Epithelial cell of esophagus (primary cell): ENCODE measurements around the gene CLDN14.

Source experiments
- DNase-seq: peaks from one replicate; pipeline ENCODE4 v3.0.0; 2010; ENCODE audit warnings: low read depth
- H3K4me3 ChIP-seq: 2 replicates; pipeline ENCODE4 v1.5.1; 2011; ENCODE audit warnings: mild to moderate bottlenecking, low read length, control low read depth
- CTCF ChIP-seq: IDR thresholded peaks from 2 replicates; pipeline ENCODE4 v1.5.1; 2011; ENCODE audit warnings: low read depth, mild to moderate bottlenecking, low read length, control low read depth, inconsistent platforms; ENCODE audit not compliant: insufficient read depth; ENCODE audit errors: missing control alignments

Gene CLDN14

GRCh38 chr21:36473203-36473602 is 6.7 kb downstream of the CLDN14 start:
- no peak for TF ChIP-seq CTCF

DNA sequence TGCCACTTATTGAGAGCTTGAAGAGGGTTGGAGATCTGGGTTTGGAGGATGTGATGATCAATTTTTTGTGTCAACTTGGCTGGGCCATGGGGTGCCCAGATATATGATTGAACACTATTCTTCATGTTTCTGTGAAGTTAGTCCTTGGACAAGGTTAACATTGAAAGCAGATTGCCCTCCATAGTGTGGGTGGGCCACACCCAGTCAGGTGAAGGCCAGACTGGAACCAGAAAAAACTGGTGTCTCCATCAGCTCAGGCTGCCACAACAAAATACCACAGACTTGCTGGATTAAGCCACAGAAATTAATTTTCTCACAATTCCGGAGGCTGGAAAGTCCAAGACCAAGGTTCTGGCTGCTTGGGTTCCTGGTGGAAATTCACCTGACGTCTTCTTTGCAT is 7.5 kb downstream of the CLDN14 start:
- DNase-seq, result no peak
- TF ChIP-seq CTCF, result no peak
- no peak overlapping the region for H3K4me3 ChIP-seq

More at GRCh38 chr21:36473203-36473602, 6.7 kb downstream of the CLDN14 start:
- H3K4me3 ChIP-seq, result no peak overlapping the region
- no peak for DNase-seq

- no peak for TF ChIP-seq CTCF
- DNase-seq, result peak; percentile 58
- no peak overlapping the region for H3K4me3 ChIP-seq
Observed at GRCh38 chr21:36471254-36471723, 8.6 kb downstream of the CLDN14 start.

GRCh38 chr21:36470294-36470693 is 9.6 kb downstream of the CLDN14 start:
- TF ChIP-seq CTCF, result no peak
- H3K4me3 ChIP-seq, result no peak overlapping the region
- DNase-seq, result no peak

GRCh38 chr21:36466061-36466511 is 13.8 kb downstream of the CLDN14 start:
- peak; percentile 6 for DNase-seq
- TF ChIP-seq CTCF, result no peak
- no peak overlapping the region for H3K4me3 ChIP-seq

DNA sequence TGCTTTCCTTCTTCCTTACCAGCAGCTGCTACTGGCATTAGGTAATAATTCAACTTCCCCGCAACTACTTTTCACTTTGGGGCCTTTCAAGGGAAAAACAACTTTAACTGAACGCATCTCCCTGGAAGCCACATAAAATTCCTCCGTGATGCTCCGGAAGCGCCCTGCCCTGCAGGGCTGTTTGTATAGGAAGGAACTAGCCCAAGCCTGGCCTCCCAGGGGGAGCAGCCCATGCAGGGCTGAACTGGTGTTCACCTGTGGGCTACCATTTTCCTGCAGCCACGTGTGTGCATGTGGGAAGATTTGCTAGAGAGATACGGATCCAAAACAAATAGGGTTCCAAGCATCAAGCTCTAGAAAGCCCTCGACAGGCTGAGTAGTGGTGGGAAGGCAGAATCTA is 14.4 kb downstream of the CLDN14 start:
- no peak for TF ChIP-seq CTCF
- no peak overlapping the region for H3K4me3 ChIP-seq
- DNase-seq, result no peak

DNA sequence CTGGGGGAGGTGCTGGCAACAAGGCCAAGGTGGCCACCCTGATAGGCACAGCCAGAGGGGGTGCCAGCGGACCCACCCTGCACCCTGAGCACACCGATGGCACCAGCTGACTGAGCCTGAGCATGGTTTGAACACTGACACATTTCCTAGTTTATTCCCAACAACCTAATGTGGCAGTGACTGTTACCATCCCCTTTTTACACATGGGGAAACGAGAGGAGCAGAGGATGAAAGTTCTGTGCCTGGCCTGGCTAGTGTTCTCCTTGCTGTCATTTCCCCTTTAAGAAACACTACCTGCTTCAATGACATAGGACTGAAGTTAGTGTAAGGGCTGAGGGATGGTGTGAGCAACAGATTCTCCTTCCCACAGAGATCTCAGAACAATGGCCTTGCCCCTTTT is 15.3 kb downstream of the CLDN14 start:
- H3K4me3 ChIP-seq, result no peak overlapping the region
- no peak for DNase-seq
- TF ChIP-seq CTCF, result no peak
